HG03521 (cell line): ENCODE measurements around the gene COX14.
"Not testable (repeated sequence)": the region's sequence is repeated elsewhere in the genome, so short reads cannot be mapped to it uniquely, and the experiment has no call there.

Source experiments
- ATAC-seq: cut with Tn5 transposase; IDR thresholded peaks from one replicate; pipeline ENCODE4 v1.9.1; 2021; ENCODE audit warnings: mild to moderate bottlenecking, moderate library complexity; ENCODE audit not compliant: unreplicated experiment

The COX14 gene

GRCh38 chr12:50111693-50112455, at the start of gene COX14:
Gene COX14, plus strand, starts transcription at chr12:50112236. Its CDS starts 7,808 bp downstream, at chr12:50120044.
- ATAC-seq, result peak; percentile 79

- no peak for ATAC-seq
These were observed 49.1 kb upstream of the COX14 start for GRCh38 chr12:50062728-50063460.

DNA sequence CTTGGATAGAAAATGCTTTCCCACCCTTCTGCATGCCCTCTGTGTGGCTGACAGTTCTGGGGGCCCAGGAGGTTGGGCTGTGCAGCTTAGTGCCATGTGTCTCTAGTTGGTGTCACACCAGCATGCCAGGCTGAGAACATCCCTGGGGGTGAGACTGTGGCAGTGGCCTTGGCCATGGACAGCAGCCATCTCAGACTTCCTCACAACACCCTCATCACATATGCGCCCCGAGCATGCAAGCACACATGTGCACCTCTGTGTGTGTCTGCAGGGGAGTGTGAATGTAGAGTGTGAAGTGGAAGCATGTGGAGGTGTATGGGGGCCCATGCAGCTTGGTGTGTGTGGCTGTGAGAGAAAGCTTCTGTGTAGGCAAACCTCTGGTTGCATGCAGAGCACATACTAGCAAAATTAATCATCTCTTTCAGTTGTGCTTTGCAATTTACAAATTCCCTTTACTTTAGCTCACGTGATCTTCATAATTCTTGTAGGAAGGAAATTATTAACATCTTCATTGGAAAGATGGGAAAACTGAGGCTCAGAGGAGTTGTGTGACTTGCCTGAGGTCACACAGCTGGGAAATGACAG, 46.2 kb upstream of the COX14 start:
- no peak for ATAC-seq

DNA sequence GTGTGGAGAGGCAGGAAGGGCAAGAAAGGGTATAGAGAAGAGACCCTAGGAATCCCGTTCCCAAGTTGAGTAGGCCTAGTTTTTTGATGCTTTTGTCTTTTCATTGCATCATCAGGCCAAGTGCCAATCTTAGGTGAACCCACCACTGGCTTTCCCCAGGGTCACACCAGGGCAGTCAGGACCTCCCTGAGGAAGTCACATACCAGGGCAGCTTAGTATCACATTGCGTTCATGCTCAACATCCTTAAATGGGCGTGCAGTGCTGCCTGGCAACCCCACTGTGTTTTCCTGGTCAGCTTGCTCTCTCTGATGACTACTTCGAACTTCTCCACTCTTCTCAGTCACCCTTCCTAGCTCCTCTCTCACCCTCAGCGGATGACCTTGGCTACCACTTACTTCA, 45.6 kb upstream of the COX14 start:
- ATAC-seq, result no peak

DNA sequence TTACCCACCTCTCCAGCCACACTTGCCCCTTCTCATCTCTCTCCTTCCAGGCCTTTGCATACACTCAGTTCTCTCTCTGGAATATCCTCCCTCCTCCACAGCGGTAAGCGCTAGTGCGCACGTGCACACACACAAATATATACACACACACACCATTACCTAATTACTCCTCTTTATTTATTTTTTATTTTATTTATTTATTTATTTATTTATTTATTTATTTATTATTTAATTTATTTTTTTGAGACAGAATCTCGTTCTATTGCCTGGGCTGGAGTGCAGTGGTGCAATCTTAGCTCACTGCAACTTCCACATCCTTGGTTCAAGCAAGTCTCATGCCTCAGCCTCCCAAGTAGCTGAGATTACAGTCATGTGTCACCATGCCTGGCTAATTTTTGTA, 43.0 kb upstream of the COX14 start:
- no peak for ATAC-seq

GRCh38 chr12:50069539-50069938, 42.5 kb upstream of the COX14 start:
- no peak for ATAC-seq

GRCh38 chr12:50070314-50071060, 41.5 kb upstream of the COX14 start:
- ATAC-seq, result no peak

GRCh38 chr12:50072198-50072907, 39.7 kb upstream of the COX14 start:
- no peak for ATAC-seq

DNA sequence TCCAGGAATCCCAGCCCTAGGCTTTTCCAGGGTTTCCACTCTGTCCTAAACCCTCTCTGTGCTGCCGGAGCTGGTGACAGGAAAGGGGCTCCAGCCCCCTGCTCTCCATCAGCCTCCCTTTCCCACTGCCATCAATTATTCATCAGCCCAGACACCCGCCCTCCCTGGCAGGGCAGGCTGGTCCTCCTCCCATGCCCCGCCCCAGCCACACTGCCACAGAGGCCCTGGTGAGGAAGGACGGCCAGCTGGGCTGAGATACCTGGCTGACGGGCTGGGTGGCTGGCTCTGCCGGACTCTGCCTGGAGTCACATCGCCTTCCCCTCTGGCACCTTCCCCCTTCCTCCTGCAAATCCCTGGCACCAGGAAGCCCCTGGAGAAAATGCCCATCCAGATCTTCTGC, 38.8 kb upstream of the COX14 start:
- ATAC-seq, result no peak

DNA sequence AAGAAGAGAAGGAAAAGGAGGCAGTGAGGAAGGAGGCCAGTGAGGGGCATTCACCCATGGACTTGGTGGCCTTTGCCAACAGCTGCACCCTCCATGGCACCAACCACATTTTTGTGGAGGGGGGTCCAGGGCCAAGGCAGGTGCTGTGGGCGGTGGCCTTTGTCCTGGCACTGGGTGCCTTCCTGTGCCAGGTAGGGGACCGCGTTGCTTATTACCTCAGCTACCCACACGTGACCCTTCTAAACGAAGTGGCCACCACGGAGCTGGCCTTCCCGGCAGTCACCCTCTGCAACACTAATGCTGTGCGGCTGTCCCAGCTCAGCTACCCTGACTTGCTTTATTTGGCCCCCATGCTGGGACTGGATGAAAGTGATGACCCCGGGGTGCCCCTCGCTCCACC, 38.3 kb upstream of the COX14 start:
- no peak for ATAC-seq

- ATAC-seq, result peak; percentile 77
These were observed 36.9 kb upstream of the COX14 start for GRCh38 chr12:50074936-50075807.

DNA sequence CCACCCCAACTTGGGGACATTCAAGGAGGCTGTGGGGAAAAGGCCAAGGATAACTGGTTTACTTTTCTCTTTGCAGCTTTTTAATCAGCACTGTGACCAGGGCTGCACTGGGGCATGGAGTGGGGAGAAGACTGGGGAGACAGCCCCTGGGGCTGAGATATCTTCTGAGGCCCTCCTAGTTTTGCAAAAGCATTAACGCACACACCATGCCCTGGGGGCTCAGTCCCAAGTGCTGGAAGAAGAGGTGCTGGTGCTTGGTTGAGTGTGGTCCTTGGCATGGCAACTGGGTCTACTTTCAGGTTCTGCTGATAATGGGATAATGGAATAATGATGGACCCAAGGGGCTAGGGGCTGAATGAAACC, 36.2 kb upstream of the COX14 start:
- no peak for ATAC-seq

GRCh38 chr12:50077099-50077498, 34.9 kb upstream of the COX14 start:
- no peak for ATAC-seq

- no peak for ATAC-seq
These were observed 33.8 kb upstream of the COX14 start for GRCh38 chr12:50078281-50078680.

DNA sequence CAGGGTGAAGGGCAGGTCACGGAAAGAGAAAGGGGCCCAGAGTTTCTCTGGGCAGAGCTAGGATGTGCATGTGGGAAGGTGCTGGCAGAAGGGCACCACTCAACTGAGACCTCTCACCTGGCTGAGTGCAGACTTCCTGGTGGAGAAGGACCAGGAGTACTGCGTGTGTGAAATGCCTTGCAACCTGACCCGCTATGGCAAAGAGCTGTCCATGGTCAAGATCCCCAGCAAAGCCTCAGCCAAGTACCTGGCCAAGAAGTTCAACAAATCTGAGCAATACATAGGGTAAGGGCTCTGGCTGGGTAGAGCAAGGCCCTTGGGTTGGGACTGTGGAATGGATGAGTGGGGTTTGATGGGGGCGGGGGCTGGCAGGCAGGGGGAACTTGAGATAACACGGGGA, 32.3 kb upstream of the COX14 start:
- ATAC-seq, result no peak

GRCh38 chr12:50081096-50081808, 30.8 kb upstream of the COX14 start:
- no peak for ATAC-seq

DNA sequence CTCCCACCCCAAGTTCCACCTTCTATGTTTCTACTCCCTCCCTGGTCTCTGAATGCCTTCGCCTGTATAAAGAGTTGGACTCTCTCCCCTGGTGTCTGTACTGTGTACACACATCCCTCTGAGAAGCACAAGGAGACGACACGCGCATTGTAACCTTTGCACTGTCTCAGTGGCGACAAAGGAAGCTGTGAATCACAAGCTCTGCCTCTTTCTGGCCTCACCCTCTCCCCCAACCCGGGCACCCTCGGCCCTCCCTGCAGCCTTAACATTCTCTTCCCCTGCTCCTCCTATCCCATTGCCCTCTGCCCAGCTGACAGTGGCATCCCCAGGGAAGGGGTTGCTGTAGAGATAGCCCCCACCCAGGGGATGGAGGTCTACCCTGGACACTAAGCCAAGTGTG, 29.4 kb upstream of the COX14 start:
- no peak for ATAC-seq

GRCh38 chr12:50083301-50083700, 28.7 kb upstream of the COX14 start:
- no peak for ATAC-seq

DNA sequence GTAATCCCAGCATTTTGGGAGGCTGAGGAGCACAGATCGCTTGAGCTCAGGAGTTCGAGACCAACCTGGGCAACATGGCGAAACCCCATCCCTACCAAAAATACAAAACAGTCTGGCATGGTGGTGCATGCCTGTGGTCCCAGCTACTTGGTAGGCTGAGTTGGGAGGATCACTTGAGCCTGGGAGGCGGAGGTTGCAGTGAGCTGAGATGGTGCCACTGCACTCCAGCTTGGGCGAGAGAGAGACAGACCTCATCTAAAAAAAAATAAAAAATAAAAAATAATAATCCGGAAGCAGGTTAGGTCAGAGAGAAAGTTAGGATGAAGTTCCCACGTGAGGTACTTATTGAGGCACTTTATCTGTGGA, 27.6 kb upstream of the COX14 start:
- not testable (repeated sequence) for ATAC-seq
